ENCODE measurements around the gene UGT1A6. TPM values are rescaled to one million over a fixed set of nuclear protein-coding genes. Genes with fewer than 3 reads are reported as not detected.

UGT1A6 gene
- polyA plus RNA-seq, 1 of the 3 experiments (the other 2 are of a cell fraction) = not detected

DNA sequence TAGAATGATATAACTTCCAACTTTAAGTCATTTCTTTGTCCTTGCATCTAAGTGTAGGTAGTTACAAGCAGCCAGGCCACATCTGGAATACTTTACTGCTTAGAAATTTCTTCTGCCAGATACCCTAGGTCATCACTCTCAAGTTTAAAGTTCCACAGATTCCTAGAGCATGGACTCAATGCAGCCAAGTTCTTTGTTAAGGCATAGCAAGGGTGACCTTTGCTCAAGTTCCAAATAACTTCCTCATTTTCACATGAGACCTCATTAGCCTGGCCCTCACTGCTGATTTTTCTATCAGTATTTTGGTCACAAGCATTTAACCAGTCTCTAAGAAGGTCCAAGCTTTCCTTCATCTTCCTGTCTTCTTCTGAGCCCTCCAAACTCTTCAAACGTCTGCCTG is 28.8 kb upstream of the UGT1A6 start:
- Histone ChIP-seq H3K36me3 (replicated peaks in 1 of 2; ENCODE audit: control insufficient read depth in 1 of 2, insufficient read depth in 2 of 2, low read length in 1 of 2) (no peaks in the 10 kb centered on the region), H3K9me3 (no peaks in the 10 kb centered on the region), H3K4me3 (ENCODE audit: low read depth in 2 of 2, low read length in 1 of 2) (no peak overlapping the region), H3K79me2 (ENCODE audit: insufficient read depth) (no peaks in the 10 kb centered on the region), H3K27me3 (ENCODE audit: insufficient read depth) (no peaks in the 10 kb centered on the region), H3K4me2 (no peak overlapping the region), H3K27ac (ENCODE audit: low read depth in 2 of 2, low read length in 1 of 2) (no peak overlapping the region), H2AFZ (ENCODE audit: low read depth) (no peak overlapping the region), H3K4me1 (ENCODE audit: control insufficient read depth in 1 of 2, insufficient read depth in 2 of 2, low read depth in 1 of 2, low read length in 1 of 2) (no peaks in the 10 kb centered on the region), H3K9me2 (no peaks in the 10 kb centered on the region), H3K9ac (no peak overlapping the region), H4K20me1 (ENCODE audit: insufficient read depth) (no peaks in the 10 kb centered on the region), H3F3A (replicated peaks; ENCODE audit: insufficient read depth) (no peaks in the 10 kb centered on the region)
- TF ChIP-seq SMC3 (IDR thresholded peaks at IDR 0.05; ENCODE audit: low read depth, low read length) = no peak
- no peak for TF ChIP-seq EP300 (IDR thresholded peaks at IDR 0.05; ENCODE audit: borderline replicate concordance in 1 of 2, low read depth in 1 of 2, low read length in 1 of 2)
- no peak for TF ChIP-seq CHD2 (IDR thresholded peaks at IDR 0.05; ENCODE audit: low read length, partially characterized antibody)
- TF ChIP-seq RFX5 (IDR thresholded peaks at IDR 0.05; ENCODE audit: low read length) = no peak
- WGBS (ENCODE audit: low lambda C conversion rate) = 9% methylated on average over 1 of the region's 1 CpG
- POLR2A ChIA-PET = no interaction called here
- CTCF ChIA-PET = no interaction called here
- no peak for DNase-seq

DNA sequence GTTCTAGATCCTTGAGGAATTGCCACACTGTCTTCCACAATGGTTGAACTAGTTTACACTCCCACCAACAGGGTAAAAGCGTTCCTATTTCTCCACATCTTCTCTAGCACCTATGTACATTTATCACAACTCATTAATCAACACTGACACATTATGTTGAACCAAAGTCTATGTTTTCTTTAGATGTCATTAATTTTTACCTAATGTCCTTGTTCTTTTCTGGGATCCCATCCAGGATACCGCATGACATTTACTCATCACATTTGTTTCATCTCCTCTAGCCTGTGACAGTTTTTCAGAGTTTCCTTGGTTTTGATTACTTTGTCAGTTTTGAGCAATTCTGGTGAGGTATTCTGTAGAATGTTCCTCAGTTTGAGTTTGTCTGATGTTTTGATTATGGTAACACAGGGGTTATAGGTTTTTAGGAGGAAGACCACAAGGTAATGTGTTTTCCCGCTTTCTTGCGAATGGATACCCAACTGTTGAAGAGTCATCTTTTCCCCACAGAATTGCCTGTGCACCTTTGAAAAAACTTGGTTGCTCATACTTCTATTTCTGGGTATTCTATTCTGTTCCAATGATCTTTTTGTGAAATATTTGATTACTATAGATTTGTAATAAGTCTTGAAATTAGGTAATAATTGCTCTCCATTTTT is 24.0 kb upstream of the UGT1A6 start:
- H3K27me3 ChIP-seq (ENCODE audit: insufficient read depth) = no peaks in the 10 kb centered on the region
- H3K4me3 ChIP-seq (ENCODE audit: low read depth in 2 of 2, low read length in 1 of 2) = no peak overlapping the region
- no peaks in the 10 kb centered on the region for H4K20me1 ChIP-seq (ENCODE audit: insufficient read depth)
- DNase-seq = no peak
- H3K27ac ChIP-seq (ENCODE audit: low read depth in 2 of 2, low read length in 1 of 2) = no peak overlapping the region
- H3K4me2 ChIP-seq = no peak overlapping the region
- 49% methylated on average over 4 of the region's 4 CpGs for WGBS (ENCODE audit: low lambda C conversion rate)
- POLR2A ChIA-PET = no interaction called here
- no peak overlapping the region for H2AFZ ChIP-seq (ENCODE audit: low read depth)
- TF ChIP-seq POLR2AphosphoS5 (IDR thresholded peaks at IDR 0.05; ENCODE audit: low read depth, low read length) (no peak), NFIC (IDR thresholded peaks at IDR 0.05; ENCODE audit: borderline replicate concordance) (no peak), JUND (IDR thresholded peaks at IDR 0.05) (no peak), RXRA (IDR thresholded peaks at IDR 0.05; ENCODE audit: borderline replicate concordance, low read depth) (no peak), FOXM1 (IDR thresholded peaks at IDR 0.05; ENCODE audit: low read depth) (no peak), ELF1 (IDR thresholded peaks at IDR 0.05) (no peak), CHD2 (IDR thresholded peaks at IDR 0.05; ENCODE audit: low read length, partially characterized antibody) (no peak), EP300 (IDR thresholded peaks at IDR 0.05; ENCODE audit: borderline replicate concordance in 1 of 2, low read depth in 1 of 2, low read length in 1 of 2) (no peak), GABPA (IDR thresholded peaks at IDR 0.05; ENCODE audit: low read depth) (no peak), MEF2A (IDR thresholded peaks at IDR 0.05; ENCODE audit: borderline replicate concordance, low read depth) (no peak)
- TF ChIP-seq, protein P1, sequence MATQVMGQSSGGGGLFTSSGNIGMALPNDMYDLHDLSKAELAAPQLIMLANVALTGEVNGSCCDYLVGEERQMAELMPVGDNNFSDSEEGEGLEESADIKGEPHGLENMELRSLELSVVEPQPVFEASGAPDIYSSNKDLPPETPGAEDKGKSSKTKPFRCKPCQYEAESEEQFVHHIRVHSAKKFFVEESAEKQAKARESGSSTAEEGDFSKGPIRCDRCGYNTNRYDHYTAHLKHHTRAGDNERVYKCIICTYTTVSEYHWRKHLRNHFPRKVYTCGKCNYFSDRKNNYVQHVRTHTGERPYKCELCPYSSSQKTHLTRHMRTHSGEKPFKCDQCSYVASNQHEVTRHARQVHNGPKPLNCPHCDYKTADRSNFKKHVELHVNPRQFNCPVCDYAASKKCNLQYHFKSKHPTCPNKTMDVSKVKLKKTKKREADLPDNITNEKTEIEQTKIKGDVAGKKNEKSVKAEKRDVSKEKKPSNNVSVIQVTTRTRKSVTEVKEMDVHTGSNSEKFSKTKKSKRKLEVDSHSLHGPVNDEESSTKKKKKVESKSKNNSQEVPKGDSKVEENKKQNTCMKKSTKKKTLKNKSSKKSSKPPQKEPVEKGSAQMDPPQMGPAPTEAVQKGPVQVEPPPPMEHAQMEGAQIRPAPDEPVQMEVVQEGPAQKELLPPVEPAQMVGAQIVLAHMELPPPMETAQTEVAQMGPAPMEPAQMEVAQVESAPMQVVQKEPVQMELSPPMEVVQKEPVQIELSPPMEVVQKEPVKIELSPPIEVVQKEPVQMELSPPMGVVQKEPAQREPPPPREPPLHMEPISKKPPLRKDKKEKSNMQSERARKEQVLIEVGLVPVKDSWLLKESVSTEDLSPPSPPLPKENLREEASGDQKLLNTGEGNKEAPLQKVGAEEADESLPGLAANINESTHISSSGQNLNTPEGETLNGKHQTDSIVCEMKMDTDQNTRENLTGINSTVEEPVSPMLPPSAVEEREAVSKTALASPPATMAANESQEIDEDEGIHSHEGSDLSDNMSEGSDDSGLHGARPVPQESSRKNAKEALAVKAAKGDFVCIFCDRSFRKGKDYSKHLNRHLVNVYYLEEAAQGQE (IDR thresholded peaks at IDR 0.05; ENCODE audit: low read depth, low read length) = no peak
- TF ChIP-seq, protein P2, sequence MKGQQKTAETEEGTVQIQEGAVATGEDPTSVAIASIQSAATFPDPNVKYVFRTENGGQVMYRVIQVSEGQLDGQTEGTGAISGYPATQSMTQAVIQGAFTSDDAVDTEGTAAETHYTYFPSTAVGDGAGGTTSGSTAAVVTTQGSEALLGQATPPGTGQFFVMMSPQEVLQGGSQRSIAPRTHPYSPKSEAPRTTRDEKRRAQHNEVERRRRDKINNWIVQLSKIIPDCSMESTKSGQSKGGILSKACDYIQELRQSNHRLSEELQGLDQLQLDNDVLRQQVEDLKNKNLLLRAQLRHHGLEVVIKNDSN (IDR thresholded peaks at IDR 0.05; ENCODE audit: borderline replicate concordance, low read depth) = no peak
- TF ChIP-seq, protein P3, sequence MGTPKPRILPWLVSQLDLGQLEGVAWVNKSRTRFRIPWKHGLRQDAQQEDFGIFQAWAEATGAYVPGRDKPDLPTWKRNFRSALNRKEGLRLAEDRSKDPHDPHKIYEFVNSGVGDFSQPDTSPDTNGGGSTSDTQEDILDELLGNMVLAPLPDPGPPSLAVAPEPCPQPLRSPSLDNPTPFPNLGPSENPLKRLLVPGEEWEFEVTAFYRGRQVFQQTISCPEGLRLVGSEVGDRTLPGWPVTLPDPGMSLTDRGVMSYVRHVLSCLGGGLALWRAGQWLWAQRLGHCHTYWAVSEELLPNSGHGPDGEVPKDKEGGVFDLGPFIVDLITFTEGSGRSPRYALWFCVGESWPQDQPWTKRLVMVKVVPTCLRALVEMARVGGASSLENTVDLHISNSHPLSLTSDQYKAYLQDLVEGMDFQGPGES (IDR thresholded peaks at IDR 0.05; ENCODE audit: low read depth, low read length) = no peak
- TF ChIP-seq, protein P4, sequence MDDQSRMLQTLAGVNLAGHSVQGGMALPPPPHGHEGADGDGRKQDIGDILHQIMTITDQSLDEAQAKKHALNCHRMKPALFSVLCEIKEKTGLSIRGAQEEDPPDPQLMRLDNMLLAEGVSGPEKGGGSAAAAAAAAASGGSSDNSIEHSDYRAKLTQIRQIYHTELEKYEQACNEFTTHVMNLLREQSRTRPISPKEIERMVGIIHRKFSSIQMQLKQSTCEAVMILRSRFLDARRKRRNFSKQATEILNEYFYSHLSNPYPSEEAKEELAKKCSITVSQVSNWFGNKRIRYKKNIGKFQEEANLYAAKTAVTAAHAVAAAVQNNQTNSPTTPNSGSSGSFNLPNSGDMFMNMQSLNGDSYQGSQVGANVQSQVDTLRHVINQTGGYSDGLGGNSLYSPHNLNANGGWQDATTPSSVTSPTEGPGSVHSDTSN (IDR thresholded peaks at IDR 0.05) = no peak
- TF ChIP-seq, protein P5, sequence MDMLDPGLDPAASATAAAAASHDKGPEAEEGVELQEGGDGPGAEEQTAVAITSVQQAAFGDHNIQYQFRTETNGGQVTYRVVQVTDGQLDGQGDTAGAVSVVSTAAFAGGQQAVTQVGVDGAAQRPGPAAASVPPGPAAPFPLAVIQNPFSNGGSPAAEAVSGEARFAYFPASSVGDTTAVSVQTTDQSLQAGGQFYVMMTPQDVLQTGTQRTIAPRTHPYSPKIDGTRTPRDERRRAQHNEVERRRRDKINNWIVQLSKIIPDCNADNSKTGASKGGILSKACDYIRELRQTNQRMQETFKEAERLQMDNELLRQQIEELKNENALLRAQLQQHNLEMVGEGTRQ (IDR thresholded peaks at IDR 0.05; ENCODE audit: borderline replicate concordance, low read depth, low read length) = no peak
- TF ChIP-seq, protein P6, sequence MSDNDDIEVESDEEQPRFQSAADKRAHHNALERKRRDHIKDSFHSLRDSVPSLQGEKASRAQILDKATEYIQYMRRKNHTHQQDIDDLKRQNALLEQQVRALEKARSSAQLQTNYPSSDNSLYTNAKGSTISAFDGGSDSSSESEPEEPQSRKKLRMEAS (IDR thresholded peaks at IDR 0.05; ENCODE audit: low read depth) = no peak
- no peak overlapping the region for H3K9ac ChIP-seq
- no peaks in the 10 kb centered on the region for H3K9me2 ChIP-seq
- no peaks in the 10 kb centered on the region for H3K4me1 ChIP-seq (ENCODE audit: control insufficient read depth in 1 of 2, insufficient read depth in 2 of 2, low read depth in 1 of 2, low read length in 1 of 2)
- no peaks in the 10 kb centered on the region for H3K36me3 ChIP-seq (replicated peaks in 1 of 2; ENCODE audit: control insufficient read depth in 1 of 2, insufficient read depth in 2 of 2, low read length in 1 of 2)
- no peaks in the 10 kb centered on the region for H3K79me2 ChIP-seq (ENCODE audit: insufficient read depth)
- no peaks in the 10 kb centered on the region for H3K9me3 ChIP-seq
- CTCF ChIA-PET = no interaction called here
- H3F3A ChIP-seq (replicated peaks; ENCODE audit: insufficient read depth) = no peaks in the 10 kb centered on the region

Data from SK-N-SH (cell line).